ENCODE results near the gene DNAH14.

GRCh38 chr1:225230483-225230882, 301.0 kb downstream of the DNAH14 start:
- TF ChIP-seq EZH2phosphoT487 (IDR thresholded peaks at IDR 0.05; ENCODE audit: low read depth, severe bottlenecking, unreplicated experiment) (no peak), EZH2 (IDR thresholded peaks at IDR 0.05; ENCODE audit: borderline replicate concordance) (no peak)
